Measurements from ENCODE around the gene UBE2I. TPM values are rescaled to one million over a fixed set of nuclear protein-coding genes. Genes with fewer than 3 reads are reported as not detected.

The UBE2I gene
- total RNA-seq, 2 donors from 2014 or later: 68.2 to 76.1 TPM

GRCh38 chr16:1356061-1356900 lies 46.8 kb downstream of the UBE2I start:
- Histone ChIP-seq H3K4me1 (ENCODE audit: control insufficient read depth in 1 of 2, low read depth in 2 of 2) (peaks cover 8 to 20% of the 10 kb centered on the region in 2 donors), H3K4me3 (no peak overlapping the region), H3K9me3 (no peaks in the 10 kb centered on the region), H3K27me3 (replicated peaks; ENCODE audit: insufficient read depth) (no peaks in the 10 kb centered on the region), H3K36me3 (peaks cover 10% of the 10 kb centered on the region), H3K27ac (no peak overlapping the region)
- TF ChIP-seq CTCF (IDR thresholded peaks at IDR 0.05): no peak
- ATAC-seq (ENCODE audit: insufficient number of reproducible peaks, low FRiP score, low read depth) (no peak), DNase-seq (ENCODE audit: low spot score) (no peak)

- ATAC-seq (ENCODE audit: insufficient number of reproducible peaks, low FRiP score, low read depth) (no peak), DNase-seq (ENCODE audit: low spot score) (no peak)
- Histone ChIP-seq H3K27ac (no peak overlapping the region), H3K36me3 (peaks cover 26% of the 10 kb centered on the region), H3K9me3 (no peaks in the 10 kb centered on the region), H3K27me3 (replicated peaks; ENCODE audit: insufficient read depth) (no peaks in the 10 kb centered on the region), H3K4me1 (ENCODE audit: control insufficient read depth in 1 of 2, low read depth in 2 of 2) (peaks cover 2 to 8% of the 10 kb centered on the region in 2 donors), H3K4me3 (no peak overlapping the region)
- no peak for TF ChIP-seq CTCF (IDR thresholded peaks at IDR 0.05)
Observed at GRCh38 chr16:1357906-1358566, 48.6 kb downstream of the UBE2I start.

- Histone ChIP-seq H3K27me3 (replicated peaks; ENCODE audit: insufficient read depth) (no peaks in the 10 kb centered on the region), H3K27ac (no peak overlapping the region), H3K4me3 (no peak overlapping the region), H3K4me1 (ENCODE audit: control insufficient read depth in 1 of 2, low read depth in 2 of 2) (no peaks in the 10 kb centered on the region), H3K9me3 (no peaks in the 10 kb centered on the region), H3K36me3 (peaks cover 42% of the 10 kb centered on the region)
- ATAC-seq (ENCODE audit: insufficient number of reproducible peaks, low FRiP score, low read depth): no peak
- DNase-seq (ENCODE audit: low spot score): no peak
- no peak for TF ChIP-seq CTCF (IDR thresholded peaks at IDR 0.05)
Observed at GRCh38 chr16:1361685-1362360, 52.4 kb downstream of the UBE2I start.

- H3K36me3 ChIP-seq: peaks cover 45% of the 10 kb centered on the region
- no peaks in the 10 kb centered on the region for H3K4me1 ChIP-seq (ENCODE audit: control insufficient read depth in 1 of 2, low read depth in 2 of 2)
- DNase-seq (ENCODE audit: low spot score) (no peak), ATAC-seq (ENCODE audit: insufficient number of reproducible peaks, low FRiP score, low read depth) (no peak)
- no peak for TF ChIP-seq CTCF (IDR thresholded peaks at IDR 0.05)
- no peak overlapping the region for H3K27ac ChIP-seq
- H3K27me3 ChIP-seq (replicated peaks; ENCODE audit: insufficient read depth): no peaks in the 10 kb centered on the region
- H3K9me3 ChIP-seq: no peaks in the 10 kb centered on the region
- no peak overlapping the region for H3K4me3 ChIP-seq
Observed at GRCh38 chr16:1362807-1363206, 53.4 kb downstream of the UBE2I start.

GRCh38 chr16:1363501-1364041 lies 54.1 kb downstream of the UBE2I start:
- Histone ChIP-seq H3K4me1 (ENCODE audit: control insufficient read depth in 1 of 2, low read depth in 2 of 2) (no peaks in the 10 kb centered on the region), H3K9me3 (no peaks in the 10 kb centered on the region), H3K27me3 (replicated peaks; ENCODE audit: insufficient read depth) (no peaks in the 10 kb centered on the region), H3K36me3 (peaks cover 45% of the 10 kb centered on the region), H3K27ac (no peak overlapping the region), H3K4me3 (no peak overlapping the region)
- DNase-seq (ENCODE audit: low spot score) (no peak), ATAC-seq (ENCODE audit: insufficient number of reproducible peaks, low FRiP score, low read depth) (no peak)
- TF ChIP-seq CTCF (IDR thresholded peaks at IDR 0.05): peak; percentile 56

Data from thoracic aorta (tissue), 2 donors.